ENCODE data around the gene TRIM62.
"Not testable (repeated sequence)": the region's sequence is repeated elsewhere in the genome, so short reads cannot be mapped to it uniquely, and the experiment has no call there.

The TRIM62 gene

GRCh38 chr1:33131191-33131590 is 50.7 kb downstream of the TRIM62 start:
- no peak for DNase-seq

- no peak for DNase-seq
Observed at GRCh38 chr1:33130297-33130696, 51.5 kb downstream of the TRIM62 start.

- DNase-seq = no peak
Observed at GRCh38 chr1:33128781-33129180, 53.1 kb downstream of the TRIM62 start.

GRCh38 chr1:33127001-33127823 is 54.6 kb downstream of the TRIM62 start:
- DNase-seq = peak; percentile 100

GRCh38 chr1:33126411-33127000 is 55.3 kb downstream of the TRIM62 start:
- DNase-seq = no peak

GRCh38 chr1:33124647-33125046 is 57.2 kb downstream of the TRIM62 start:
- DNase-seq = not testable (repeated sequence)

- no peak for DNase-seq
Observed at GRCh38 chr1:33123266-33123665, 58.6 kb downstream of the TRIM62 start.

GRCh38 chr1:33122483-33123178 is 59.2 kb downstream of the TRIM62 start:
- no peak for DNase-seq

- DNase-seq = no peak
Observed at GRCh38 chr1:33121728-33122127, 60.1 kb downstream of the TRIM62 start.

- DNase-seq = no peak
Observed at GRCh38 chr1:33120436-33121231, 61.2 kb downstream of the TRIM62 start.

GRCh38 chr1:33119532-33120217 is 62.2 kb downstream of the TRIM62 start:
- no peak for DNase-seq

- DNase-seq = no peak
Observed at GRCh38 chr1:33119050-33119449, 62.8 kb downstream of the TRIM62 start.

- DNase-seq = no peak
Observed at GRCh38 chr1:33118274-33118673, 63.6 kb downstream of the TRIM62 start.

GRCh38 chr1:33117440-33118085 is 64.3 kb downstream of the TRIM62 start:
- no peak for DNase-seq

- DNase-seq = no peak
Observed at GRCh38 chr1:33111965-33112364, 69.9 kb downstream of the TRIM62 start.

- no peak for DNase-seq
Observed at GRCh38 chr1:33110477-33110876, 71.4 kb downstream of the TRIM62 start.

GRCh38 chr1:33100119-33100415 is 81.8 kb downstream of the TRIM62 start:
- DNase-seq = not testable (repeated sequence)

- DNase-seq = no peak
Observed at GRCh38 chr1:33099290-33100118, 82.3 kb downstream of the TRIM62 start.

- no peak for DNase-seq
Observed at GRCh38 chr1:33098371-33098770, 83.5 kb downstream of the TRIM62 start.

- no peak for DNase-seq
Observed at GRCh38 chr1:33097762-33098161, 84.1 kb downstream of the TRIM62 start.

- DNase-seq = no peak
Observed at GRCh38 chr1:33097137-33097611, 84.7 kb downstream of the TRIM62 start.
